ENCODE results near the gene HEXB. TPM values are rescaled to one million over a fixed set of nuclear protein-coding genes. Genes with fewer than 3 reads are reported as not detected.

Gene HEXB
- total and polyA plus RNA-seq, 2 of the 8 experiments (the other 6 are each of a cell fraction or from before 2014, with no cell fraction given) = 39.7 to 69.2 TPM

DNA sequence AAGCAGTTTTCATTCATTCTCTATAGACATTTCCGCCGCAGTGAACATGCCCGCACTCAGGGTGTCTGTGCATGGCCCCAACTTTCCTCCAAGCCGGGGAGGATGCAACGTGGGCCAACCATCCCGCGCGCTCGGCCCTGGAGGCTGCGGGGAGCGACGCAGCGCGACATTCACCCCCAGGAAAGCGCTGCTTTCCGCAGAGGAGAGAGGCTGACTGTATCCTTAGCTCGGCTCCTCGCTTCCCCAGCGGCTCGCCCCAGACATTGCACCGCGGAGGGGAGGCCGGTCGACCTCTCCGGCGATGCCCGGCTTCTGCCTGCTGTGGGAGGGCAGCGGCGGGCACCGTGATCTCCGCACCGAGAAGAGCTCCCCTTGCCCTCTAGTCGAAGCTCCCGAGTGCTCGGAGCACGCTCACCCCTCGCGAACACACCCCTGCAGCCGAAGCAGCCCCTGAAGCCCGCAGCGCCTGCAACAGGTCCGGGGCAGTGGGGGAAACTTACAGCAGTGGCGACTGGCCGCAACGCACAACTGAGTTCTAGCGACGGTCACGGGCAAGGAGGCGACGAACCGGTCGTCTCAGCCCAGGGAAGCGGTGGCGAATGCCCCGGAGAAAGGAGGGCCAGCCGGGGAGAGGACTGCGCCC lies 45.1 kb upstream of the HEXB start (continued):
- TF ChIP-seq HDAC2 (IDR thresholded peaks at IDR 0.05; ENCODE audit: borderline replicate concordance in 1 of 2, low read depth in 2 of 2, low read length in 2 of 2) (no peak), SP4 (IDR thresholded peaks at IDR 0.05; ENCODE audit: low read length) (no peak), YY1 (IDR thresholded peaks at IDR 0.05; ENCODE audit: low read depth, low read length) (no peak), CHD1 (IDR thresholded peaks at IDR 0.05; ENCODE audit: low read depth, low read length) (no peak), MAFK (IDR thresholded peaks at IDR 0.05; ENCODE audit: low read depth, low read length) (no peak), SP1 (IDR thresholded peaks at IDR 0.05; ENCODE audit: low read depth, low read length) (no peak), EZH2 (IDR thresholded peaks at IDR 0.05; ENCODE audit: low read depth, low read length, severe bottlenecking) (peak; percentile 47), TEAD4 (IDR thresholded peaks at IDR 0.05; ENCODE audit: low read depth, low read length) (no peak; the same call in 1 of the 2 replicates), KDM4A (IDR thresholded peaks at IDR 0.05; ENCODE audit: low read depth, low read length, severe bottlenecking) (peak; percentile 81), SIRT6 (IDR thresholded peaks at IDR 0.05; ENCODE audit: low read length) (no peak), FOSL1 (IDR thresholded peaks at IDR 0.05; ENCODE audit: insufficient read depth, low read depth, low read length) (no peak), CHD2 (IDR thresholded peaks at IDR 0.05; ENCODE audit: low read length) (no peak), SIN3A (conservative IDR thresholded peaks at IDR 0.05 in 1 of 2, IDR thresholded peaks at IDR 0.05 in 1 of 2; ENCODE audit: low read depth in 1 of 2, low read length in 2 of 2) (0 out of 4 replicates have a peak, but pooled peaks of 1 of the 2 experiments have one; percentile 49), KDM1A (IDR thresholded peaks at IDR 0.05; ENCODE audit: borderline replicate concordance, low read length) (no peak), EGR1 (IDR thresholded peaks at IDR 0.05; ENCODE audit: borderline replicate concordance, low read depth, low read length) (no peak), POU5F1 (IDR thresholded peaks at IDR 0.05; ENCODE audit: low read depth, low read length) (no peak), HDAC6 (IDR thresholded peaks at IDR 0.05; ENCODE audit: low read depth, low read length) (no peak), RBBP5 (IDR thresholded peaks at IDR 0.05; ENCODE audit: borderline replicate concordance, low read depth, low read length) (no peak), JUN (IDR thresholded peaks at IDR 0.05; ENCODE audit: low read depth, low read length) (no peak)
- TF ChIP-seq, protein P1, sequence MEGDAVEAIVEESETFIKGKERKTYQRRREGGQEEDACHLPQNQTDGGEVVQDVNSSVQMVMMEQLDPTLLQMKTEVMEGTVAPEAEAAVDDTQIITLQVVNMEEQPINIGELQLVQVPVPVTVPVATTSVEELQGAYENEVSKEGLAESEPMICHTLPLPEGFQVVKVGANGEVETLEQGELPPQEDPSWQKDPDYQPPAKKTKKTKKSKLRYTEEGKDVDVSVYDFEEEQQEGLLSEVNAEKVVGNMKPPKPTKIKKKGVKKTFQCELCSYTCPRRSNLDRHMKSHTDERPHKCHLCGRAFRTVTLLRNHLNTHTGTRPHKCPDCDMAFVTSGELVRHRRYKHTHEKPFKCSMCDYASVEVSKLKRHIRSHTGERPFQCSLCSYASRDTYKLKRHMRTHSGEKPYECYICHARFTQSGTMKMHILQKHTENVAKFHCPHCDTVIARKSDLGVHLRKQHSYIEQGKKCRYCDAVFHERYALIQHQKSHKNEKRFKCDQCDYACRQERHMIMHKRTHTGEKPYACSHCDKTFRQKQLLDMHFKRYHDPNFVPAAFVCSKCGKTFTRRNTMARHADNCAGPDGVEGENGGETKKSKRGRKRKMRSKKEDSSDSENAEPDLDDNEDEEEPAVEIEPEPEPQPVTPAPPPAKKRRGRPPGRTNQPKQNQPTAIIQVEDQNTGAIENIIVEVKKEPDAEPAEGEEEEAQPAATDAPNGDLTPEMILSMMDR (IDR thresholded peaks at IDR 0.05; ENCODE audit: control extremely low read depth in 1 of 3, insufficient read depth in 1 of 3, low read depth in 1 of 3, low read length in 3 of 3) = peak; percentile 8 to 18 (median 8)
